GM23248 (cell line): ENCODE data around the gene FBXO11.

Source experiments
- EZH2 ChIP-seq: fragments of 200-600 bp; sonication (generic); IDR thresholded peaks from 2 replicates; pipeline ENCODE4 v1.6.1; 2018; ENCODE audit warnings: antibody characterized with exemption, mild to moderate bottlenecking; ENCODE audit not compliant: insufficient read depth, poor library complexity, severe bottlenecking
- EZH2phosphoT487 ChIP-seq: fragments of 200-600 bp; sonication (generic); IDR thresholded peaks from 2 replicates; pipeline ENCODE4 v1.6.1; 2018; ENCODE audit warnings: antibody characterized with exemption, moderate library complexity, mild to moderate bottlenecking, low read depth; ENCODE audit not compliant: insufficient read depth

DNA sequence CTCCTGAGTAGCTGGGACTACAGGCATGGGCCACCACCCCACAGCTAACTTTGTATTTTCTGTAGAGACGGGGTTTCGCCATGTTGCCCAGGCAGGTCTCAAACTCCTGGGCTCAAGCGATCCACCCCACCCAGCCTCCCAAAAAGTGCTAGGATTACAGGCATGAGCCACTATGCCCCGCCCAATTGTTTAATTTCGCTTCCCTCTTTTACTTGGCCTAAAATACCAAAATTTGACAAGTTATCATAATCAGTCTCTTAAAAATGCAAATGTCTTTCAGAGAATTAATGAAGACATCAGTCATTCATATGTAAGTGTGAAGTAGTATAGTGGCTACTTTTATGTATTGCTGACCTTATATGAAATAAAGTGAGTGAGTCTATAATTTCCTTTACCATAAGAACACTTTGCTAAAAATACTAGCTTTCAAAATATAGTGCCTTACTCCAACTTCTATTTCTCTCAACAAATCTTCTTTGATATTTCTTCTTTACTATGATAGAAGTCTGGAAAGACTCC lies 9.8 kb downstream of the FBXO11 start:
- no peak for TF ChIP-seq EZH2phosphoT487
- no peak for TF ChIP-seq EZH2
